Tibial nerve (tissue), 3 donors: ENCODE results near the gene CERS6.

Experiments used
- POLR2A ChIP-seq, 2 donors: fragments of 450-650 bp; IDR thresholded peaks; one replicate each; pipeline ENCODE4 v1.6.1; 2017; ENCODE audit warnings: antibody characterized with exemption in 2 of 2, mild to moderate bottlenecking in 2 of 2, moderate library complexity in 2 of 2
- TF ChIP-seq, protein P1 (sequence below), 5 experiments: fragments of 200-600 bp in 3 of 5; fragments of 450-650 bp in 2 of 5; sonication (generic) in 3 of 5; IDR thresholded peaks; one replicate each; pipeline ENCODE4 v1.5.1; 2016 to 2019; ENCODE audit warnings: antibody characterized with exemption in 5 of 5, mild to moderate bottlenecking in 3 of 5, moderate library complexity in 2 of 5

DNA sequence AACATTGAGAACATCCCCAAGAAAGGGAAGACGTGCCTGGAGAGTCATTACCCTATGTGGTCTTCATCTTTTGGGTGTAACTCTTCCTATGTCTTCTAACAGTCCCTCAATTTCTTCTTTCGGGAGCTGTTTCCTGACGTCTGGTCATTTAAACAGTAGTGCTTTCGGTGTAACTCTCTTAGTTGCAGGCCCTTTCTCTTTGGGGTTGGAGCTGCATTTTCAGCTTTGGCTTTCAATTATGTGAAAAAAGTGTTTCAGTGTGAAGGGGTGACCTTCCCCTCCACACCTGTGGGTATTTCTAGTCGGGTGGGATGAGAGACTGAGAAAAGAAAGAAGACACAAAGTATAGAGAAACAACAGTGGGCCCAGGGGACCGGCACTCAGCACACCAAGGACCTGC lies 105.9 kb downstream of the CERS6 start:
- TF ChIP-seq POLR2A (IDR thresholded peaks at IDR 0.05), result no peak
- TF ChIP-seq, protein P1, sequence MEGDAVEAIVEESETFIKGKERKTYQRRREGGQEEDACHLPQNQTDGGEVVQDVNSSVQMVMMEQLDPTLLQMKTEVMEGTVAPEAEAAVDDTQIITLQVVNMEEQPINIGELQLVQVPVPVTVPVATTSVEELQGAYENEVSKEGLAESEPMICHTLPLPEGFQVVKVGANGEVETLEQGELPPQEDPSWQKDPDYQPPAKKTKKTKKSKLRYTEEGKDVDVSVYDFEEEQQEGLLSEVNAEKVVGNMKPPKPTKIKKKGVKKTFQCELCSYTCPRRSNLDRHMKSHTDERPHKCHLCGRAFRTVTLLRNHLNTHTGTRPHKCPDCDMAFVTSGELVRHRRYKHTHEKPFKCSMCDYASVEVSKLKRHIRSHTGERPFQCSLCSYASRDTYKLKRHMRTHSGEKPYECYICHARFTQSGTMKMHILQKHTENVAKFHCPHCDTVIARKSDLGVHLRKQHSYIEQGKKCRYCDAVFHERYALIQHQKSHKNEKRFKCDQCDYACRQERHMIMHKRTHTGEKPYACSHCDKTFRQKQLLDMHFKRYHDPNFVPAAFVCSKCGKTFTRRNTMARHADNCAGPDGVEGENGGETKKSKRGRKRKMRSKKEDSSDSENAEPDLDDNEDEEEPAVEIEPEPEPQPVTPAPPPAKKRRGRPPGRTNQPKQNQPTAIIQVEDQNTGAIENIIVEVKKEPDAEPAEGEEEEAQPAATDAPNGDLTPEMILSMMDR (IDR thresholded peaks at IDR 0.05), result no peak
